Activated T-cell treated with anti-CD3 and anti-CD28 coated beads, Interleukin-2, amount 50 U/mL, for 48 hours (primary cell): ENCODE measurements around the gene CCDC88C.

Experiments
- DNase-seq, 2 experiments: peaks; one replicate each; pipeline ENCODE4 v3.0.0-alpha.2; 2020

Gene CCDC88C

DNA sequence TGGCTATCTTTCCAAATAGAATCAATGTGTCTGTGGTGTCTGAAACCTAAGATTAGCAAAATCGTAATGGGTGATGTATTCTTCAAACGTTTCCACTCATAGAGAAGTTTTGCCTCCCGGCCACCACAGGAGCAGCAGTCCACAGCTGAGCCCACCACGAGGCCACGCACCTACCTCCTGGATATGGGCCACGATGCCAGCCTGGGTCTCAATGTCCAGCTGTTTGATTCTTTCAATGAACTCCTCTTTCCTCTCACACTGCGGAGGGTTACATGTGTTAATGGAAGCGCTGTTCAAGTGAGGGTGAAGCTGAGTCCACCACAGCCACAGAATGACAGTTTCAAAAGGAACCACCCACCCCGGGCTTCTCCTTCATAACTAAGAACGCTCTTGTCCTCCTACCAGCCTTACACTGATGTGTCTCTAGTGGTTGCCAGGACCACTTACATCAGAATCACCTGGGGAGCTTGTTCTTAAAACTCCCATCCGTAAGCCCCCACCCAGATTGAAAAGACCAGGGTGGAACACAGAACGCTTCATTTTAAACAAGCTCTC lies 75.3 kb downstream of the CCDC88C start:
- no peak for DNase-seq

DNA sequence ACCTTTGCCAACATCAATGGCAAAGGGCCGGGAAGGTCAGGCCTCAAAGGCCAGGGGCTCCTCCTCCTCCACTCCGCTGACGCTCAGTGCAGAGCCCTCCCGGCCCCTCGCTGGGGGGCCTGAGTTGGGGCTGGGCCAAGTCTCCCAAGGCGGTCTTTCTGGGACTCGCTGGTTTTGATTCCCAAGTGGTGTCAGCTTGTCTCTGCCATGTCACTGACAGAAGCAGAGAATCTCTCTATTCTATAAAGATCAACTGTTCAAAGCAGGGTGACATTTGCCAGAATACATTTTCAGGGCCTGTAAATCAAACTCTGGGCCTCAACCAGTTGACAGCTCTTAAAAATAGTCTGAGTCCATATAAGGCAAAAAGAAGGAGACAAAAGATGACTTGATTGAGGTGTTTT lies 75.9 kb downstream of the CCDC88C start:
- no peak for DNase-seq

- no peak for DNase-seq
Measured at GRCh38 chr14:91341334-91341733, 76.3 kb downstream of the CCDC88C start.

DNA sequence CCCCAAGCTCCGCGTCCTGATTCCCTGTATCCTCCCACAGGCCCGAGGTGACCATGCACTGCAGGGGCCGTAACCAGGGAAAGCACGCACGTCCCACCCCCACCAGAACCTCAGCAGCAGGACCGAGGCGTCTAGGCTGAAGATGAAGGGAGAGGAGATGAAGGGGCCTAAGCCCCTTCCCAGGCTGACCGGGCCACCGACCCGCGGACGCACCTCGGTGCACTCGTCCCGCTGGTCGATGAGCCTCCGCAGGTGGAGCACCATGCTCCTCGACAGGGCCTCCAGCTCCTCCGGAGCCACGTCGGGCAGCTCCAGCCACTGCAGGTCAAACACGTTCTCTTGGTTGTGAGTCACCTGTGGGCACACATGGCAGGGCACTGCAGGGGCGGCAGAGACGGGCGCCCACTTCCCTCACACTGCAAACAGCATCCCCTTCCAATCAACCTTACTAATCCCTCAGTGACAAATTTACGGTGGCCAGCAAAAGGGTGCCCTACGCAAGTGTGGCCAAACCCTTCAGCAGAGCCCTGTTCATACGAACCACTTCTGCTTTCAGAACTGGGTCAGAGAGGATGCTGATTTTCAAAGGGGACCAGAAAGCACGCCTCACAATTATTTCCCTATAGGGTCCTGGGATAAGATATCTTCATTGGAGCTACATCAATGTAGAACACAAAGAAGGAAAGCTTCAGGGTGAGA lies 77.8 kb downstream of the CCDC88C start:
- DNase-seq, result no peak

DNA sequence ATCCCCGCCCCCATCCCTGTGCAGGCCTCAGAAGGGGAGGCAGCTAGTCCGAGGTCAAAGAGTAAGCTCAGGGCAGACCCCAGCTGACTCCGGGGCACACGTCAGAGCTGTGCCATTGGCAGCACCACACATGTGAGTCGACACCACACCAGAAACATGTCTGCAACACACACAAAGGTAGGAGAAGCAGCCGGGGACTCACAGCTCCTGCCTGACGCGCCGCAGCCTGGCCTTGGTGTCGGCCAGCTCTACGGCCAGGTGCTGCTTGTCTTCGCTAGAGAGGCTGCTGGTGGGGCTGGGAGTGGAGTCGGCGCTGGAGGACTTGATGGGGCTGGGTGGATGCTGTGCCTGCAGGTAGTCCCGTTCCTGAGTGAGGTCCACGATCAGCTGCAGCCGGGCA lies 78.5 kb downstream of the CCDC88C start:
- DNase-seq, result no peak

DNA sequence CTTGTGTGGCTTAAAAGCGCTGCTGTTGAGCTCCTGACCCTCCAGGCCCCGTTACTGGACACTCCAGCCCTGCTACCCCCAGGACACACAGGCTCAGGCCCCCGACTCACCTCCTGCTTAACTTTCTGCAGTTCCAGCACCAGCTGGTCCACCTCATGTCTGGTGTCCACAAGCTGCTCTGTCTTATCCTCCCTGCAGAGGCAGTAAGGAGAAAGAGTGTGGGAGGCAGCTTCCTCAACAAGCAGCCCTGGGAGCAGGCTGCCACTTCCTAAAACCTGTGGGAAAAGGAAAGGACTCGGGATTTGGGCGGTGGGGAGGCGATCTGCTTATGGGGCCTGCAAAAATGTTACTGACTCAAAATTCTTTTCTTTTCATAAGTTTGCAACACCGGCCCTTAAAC lies 79.2 kb downstream of the CCDC88C start:
- no peak for DNase-seq

DNA sequence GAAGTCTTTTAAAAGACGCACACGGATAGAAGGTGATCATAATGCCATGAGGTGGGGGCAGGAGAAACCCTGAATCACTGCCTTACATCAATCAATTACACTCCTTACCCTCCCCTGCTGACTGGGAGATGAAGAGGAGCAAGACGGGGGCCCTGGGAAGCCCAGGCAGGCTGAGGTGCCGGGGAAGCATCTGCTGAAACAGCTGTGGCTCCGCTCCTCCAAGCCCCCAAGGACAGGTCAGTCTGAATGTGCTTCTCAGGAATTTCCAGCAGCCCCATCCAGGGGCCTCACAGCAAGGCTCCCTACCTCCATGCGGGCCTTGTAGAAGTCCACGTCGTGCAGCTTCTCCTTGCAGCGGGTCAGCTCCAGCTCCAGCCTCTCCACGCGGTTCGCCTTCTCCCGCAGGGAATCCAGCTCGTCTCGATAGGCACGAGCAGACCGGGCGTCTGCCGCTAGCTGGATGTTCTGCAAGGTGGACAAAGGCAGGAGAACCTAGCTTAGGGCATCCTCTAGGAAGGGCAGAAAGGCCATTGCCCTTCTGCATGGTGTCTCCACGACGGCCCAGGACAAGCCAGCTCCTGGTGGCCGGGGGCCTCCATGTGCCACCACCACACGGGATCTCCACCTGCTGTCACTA lies 79.8 kb downstream of the CCDC88C start:
- no peak for DNase-seq

DNA sequence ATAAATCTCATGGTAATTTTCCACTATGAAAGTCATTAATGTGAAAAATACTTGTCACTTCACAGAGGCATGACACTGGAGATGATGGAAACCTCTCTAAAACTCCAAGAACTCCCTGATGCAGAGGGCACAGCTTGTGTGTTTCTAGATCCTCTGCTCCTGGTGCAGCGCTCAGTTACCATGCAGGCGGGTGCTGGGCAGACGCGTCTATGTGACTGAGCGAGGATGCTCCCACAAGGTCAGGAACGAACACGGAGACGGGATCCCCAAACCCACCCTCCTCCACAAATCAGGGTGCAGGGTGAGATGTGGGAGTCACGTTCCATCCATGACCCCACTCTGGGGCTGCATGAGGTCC lies 81.5 kb downstream of the CCDC88C start:
- DNase-seq, result no peak

DNA sequence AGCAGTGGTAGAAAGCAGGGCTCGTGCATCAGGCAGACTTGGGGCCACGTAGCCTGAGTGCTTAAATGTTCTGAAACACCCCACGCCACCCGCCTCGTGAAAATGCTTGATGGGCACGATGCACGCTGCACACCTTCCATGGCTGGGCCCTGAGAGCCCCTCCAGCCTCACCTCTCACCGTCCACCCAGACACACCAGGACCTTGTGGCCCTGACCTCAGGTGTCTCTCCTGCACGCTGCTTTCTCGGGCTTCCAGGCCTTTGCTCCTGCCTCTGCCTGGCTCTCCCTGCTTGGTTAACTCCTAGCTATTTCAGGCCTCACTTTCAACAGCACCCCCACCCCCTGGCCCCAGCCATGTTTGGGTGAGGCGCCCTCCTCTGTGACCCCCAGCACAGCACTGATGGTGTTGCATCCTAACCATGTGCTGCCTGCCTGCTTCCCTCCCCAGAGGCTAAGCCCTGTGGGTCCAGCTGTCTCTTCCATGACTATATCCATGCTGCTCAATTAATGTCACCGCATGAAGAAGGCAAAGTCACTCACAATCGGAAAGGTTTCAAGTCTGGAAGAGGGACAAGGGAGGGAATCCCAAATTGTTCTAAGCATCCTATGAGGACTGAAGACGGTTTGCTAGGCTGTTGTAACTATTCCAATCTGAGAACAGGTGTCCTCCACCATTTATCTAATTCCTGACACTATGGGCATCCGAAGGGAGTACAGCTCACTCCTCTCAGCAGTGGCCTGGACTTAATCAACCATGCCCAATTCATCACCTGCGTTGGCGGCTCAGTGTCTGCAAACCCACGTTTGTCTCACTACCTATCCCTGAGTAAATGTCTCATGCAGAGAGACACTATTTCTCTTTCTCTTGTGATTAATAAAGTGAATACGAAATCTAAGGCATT lies 82.2 kb downstream of the CCDC88C start:
- DNase-seq, result no peak

- DNase-seq, result no peak
Measured at GRCh38 chr14:91333650-91334039, 84.0 kb downstream of the CCDC88C start.

GRCh38 chr14:91332986-91333649 lies 84.5 kb downstream of the CCDC88C start:
- no peak for DNase-seq

DNA sequence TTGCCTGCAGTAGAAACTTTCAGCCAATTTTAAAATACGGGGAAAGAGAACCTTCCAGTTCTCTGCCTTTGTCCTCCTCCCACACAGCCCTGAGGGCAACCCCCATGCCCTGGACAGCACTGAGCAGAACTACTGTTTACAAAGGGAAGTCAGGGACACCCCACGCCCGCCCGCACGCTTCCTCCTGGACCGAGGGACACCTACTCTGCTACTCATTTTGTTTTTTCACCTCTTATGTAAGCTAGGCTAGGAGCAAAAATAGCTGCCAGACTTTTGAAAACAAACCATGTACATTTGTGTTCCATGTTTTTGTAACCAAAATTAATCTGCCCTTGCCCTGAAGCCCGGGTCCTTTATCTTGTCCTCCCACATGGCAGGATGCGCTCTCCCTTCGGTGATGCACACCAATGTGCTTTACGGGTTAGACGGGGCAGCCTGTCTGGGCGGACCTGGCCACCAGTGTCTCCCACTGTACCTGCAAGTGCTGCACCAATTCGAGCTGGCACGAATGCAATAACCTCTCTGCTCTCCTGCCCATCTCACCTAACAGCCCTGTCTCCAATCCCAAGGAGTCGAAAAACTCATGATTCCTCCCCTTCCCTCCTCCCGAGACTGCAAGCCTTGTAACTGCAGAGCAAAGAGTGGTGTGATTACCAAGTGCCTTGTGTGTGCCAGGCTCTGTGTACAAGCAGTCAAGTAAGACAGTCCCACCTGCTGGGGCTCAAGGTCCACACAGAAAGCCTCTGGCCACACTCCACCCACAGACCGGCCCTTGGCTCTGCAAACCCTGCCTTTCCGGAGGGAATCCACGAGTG lies 85.2 kb downstream of the CCDC88C start:
- no peak for DNase-seq

- no peak for DNase-seq
Measured at GRCh38 chr14:91331721-91332120, 85.9 kb downstream of the CCDC88C start.

GRCh38 chr14:91330856-91331255 lies 86.8 kb downstream of the CCDC88C start:
- no peak for DNase-seq

DNA sequence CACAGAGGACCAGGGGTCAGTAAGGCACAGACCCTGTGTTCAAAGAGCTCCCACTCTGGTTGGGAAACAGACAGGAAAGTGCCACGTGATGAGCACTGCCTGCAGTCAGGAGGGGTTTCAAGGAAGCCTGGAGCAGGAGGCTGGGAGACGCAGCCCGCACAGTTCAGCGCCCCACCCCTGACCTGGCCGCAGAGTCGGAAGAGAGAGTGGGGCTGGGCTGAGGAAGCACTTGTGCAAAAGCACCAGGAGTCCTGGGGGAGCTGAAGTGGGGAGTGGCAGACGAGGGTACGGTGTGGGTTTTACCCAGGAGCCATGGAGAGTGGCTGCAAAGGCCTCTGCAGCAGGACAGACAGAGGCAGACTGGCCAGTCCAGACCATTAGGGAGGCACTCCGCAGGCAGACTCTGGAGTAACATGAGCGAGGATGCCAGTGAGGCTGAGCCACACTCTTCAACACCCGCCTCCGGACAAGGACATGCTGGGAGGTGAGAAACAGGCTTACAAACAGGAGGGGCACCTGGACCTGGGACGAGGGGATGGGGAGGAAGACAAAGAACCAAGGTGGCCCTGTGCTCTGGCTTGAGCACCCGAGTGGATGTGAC lies 87.4 kb downstream of the CCDC88C start:
- DNase-seq, result no peak

GRCh38 chr14:91329486-91330014 lies 88.1 kb downstream of the CCDC88C start:
- no peak for DNase-seq

DNA sequence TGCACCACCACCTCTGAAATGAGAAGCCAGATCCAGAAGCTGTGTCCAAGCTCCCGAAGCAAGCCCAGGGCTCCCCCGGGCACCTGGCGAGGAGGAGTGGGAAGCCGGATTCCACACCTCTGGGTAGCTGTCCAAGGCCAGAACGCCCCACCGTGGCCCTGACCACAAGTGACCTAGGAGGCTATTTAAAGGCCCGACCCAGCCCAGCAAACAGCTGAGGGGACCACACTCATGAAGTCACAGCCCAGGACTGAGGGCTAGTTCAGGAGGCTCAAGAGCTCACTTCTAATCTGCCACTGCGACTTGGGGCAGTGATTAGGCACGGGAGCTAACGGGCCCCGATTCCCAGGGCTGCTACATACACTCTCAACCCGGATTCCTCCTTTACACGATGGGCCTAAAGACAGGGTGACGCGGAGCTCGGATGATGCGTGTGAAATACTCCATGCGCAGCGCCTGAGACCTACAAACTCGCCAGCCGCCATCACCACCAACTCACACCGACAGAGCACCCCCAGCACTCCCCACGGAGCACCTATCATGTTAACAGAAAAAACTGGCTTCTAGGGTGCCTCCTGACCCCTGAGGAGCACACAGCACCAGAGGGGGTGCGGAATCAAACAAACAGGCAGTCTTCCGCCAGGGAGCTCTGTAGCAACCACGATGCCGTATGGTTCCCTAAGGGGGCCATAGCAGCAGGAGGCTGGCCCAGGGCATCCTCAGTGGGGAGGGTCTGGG lies 89.1 kb downstream of the CCDC88C start:
- DNase-seq, result no peak

- DNase-seq, result no peak
Measured at GRCh38 chr14:91327661-91328312, 89.8 kb downstream of the CCDC88C start.

- no peak for DNase-seq
Measured at GRCh38 chr14:91327250-91327595, 90.4 kb downstream of the CCDC88C start.
